ENCODE measurements around the gene RIC3.

- no peak for TF ChIP-seq CTCF (IDR thresholded peaks at IDR 0.05; ENCODE audit: borderline replicate concordance, extremely low read depth, low read length, poor library complexity, severe bottlenecking)
- no peak for TF ChIP-seq EZH2 (IDR thresholded peaks at IDR 0.05; ENCODE audit: borderline replicate concordance, low read depth, low read length, severe bottlenecking)
Observed at GRCh38 chr11:8206251-8207079, 37.6 kb upstream of the RIC3 start.

Data from DND-41 (cell line).